Measurements from ENCODE around the gene LRRTM3.

The LRRTM3 gene

DNA sequence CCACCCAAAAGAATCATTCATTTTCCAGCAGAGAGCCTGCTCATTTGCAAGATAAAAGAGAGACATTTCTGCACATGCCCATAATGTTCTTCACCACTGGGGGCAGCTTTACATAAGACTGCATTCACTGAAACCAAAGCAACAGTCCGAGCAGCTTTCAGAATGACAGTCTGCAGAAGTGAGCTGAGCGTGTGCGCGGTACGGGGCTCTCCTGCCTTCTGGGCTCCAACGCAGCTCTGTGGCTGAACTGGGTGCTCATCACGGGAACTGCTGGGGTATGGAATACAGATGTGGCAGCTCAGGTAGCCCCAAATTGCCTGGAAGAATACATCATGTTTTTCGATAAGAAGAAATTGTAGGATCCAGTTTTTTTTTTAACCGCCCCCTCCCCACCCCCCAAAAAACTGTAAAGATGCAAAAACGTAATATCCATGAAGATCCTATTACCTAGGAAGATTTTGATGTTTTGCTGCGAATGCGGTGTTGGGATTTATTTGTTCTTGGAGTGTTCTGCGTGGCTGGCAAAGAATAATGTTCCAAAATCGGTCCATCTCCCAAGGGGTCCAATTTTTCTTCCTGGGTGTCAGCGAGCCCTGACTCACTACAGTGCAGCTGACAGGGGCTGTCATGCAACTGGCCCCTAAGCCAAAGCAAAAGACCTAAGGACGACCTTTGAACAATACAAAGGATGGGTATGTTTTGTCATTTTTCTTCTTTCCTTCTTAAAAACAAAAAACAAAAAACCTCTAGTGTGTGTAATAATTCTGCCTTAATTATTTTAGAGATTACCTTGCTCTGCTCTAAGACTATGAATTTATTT lies at the start of gene LRRTM3:
LRRTM3 (plus strand) TSS at position 141 of the 820 bp plus-strand sequence.
- DNase-seq, result peak; percentile 40

GRCh38 chr10:66877361-66877760 lies 48.5 kb upstream of the LRRTM3 start:
- DNase-seq, result no peak

- DNase-seq, result no peak
Measured at GRCh38 chr10:66880292-66880691, 45.5 kb upstream of the LRRTM3 start.

DNA sequence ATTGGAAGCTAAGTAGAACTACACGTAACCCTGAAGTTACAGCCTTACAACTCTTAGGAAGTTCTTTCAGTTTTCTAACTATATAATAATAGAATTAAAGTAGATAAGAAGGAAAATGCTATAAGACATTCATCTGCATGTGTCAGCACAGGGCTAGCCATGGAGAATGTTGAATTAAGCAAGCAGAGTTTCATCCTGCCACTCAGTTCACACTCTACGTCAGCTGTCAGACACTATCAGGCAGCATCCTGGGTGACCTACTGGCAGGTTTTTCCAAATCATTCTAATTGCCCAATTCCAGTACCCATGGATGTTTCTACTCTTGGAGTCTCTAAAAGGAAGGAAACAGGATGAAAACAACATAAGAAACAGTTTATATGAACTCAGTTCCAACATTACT lies 45.0 kb upstream of the LRRTM3 start:
- no peak for DNase-seq

GRCh38 chr10:66881814-66882213 lies 44.0 kb upstream of the LRRTM3 start:
- DNase-seq, result no peak

GRCh38 chr10:66882271-66882670 lies 43.6 kb upstream of the LRRTM3 start:
- DNase-seq, result no peak

- no peak for DNase-seq
Measured at GRCh38 chr10:66886848-66887247, 39.0 kb upstream of the LRRTM3 start.

GRCh38 chr10:66888237-66888636 lies 37.6 kb upstream of the LRRTM3 start:
- DNase-seq, result no peak

DNA sequence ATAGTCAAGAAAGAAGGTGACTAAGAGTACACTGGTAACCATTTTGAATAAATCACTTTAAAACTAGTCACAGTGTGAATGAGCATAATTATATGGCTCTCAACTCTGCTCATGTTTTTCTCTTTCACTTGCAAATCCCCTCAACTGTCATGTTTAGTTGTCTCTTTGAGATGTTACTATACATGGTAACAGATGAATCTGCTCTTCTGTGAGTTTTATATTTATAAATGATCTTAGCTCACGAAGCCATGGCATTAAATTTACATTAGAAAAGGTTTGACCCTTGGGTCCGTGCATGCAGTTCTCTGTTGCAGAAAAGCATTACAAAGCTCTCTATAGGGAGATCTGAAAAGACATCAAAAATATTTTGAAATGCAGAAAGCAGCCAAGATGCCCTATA lies 33.0 kb upstream of the LRRTM3 start:
- no peak for DNase-seq

DNA sequence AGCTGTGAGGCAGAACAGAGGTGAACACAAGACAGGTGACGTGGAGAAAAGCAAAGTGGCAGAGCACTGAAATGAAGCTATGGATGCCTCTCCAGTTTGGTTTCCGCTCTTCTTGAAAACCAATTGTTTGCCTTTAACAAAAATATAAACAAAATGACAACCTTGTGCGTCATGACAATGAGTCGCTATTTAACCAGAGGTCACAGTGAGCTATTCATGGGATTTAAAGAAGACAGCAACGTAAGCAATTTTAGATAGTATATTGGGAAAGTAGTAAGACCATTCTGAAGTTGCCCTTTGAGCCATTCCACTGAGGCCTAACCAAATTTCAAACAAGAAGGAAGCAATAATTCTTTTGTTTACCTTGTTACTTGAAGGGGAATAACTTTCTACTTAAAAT lies 15.2 kb upstream of the LRRTM3 start:
- DNase-seq, result no peak

DNA sequence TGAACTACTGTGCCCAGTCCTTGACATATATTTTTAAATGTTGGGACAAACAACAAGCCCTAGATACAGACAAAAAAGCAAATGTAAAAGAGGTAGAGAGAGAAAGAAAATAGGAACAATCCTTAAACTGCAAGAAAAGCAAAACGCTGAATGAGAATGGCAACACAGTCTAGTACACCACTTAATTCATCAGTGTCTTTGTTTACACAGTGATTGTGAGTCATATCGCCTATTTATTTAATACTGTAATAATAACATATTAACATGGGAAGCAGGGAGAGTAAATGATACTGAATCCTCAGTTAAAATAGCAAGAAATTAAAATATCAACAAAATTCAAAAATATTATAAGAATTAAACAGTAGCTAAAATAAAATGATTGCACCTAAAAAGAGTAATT lies 9.8 kb upstream of the LRRTM3 start:
- DNase-seq, result no peak

DNA sequence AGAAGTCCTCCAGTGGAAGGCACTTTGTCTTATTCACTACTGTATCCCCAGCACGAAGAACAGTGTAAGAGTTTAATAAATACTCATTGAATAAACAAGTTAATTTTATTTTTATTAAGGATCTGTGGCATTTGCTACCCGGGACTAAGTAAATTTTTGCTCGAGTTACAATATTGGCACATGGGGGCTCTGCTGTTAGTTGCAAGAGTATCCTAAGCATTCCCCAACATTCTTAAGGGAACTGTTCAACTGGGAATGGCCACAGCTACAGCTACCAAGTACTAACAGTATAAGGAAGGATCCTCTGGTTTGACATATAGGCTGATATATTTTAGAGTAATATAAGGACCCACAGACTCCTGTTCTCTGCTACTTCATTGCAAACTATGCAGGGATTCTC lies 8.7 kb upstream of the LRRTM3 start:
- no peak for DNase-seq

- DNase-seq, result no peak
Measured at GRCh38 chr10:66919248-66919647, 6.6 kb upstream of the LRRTM3 start.

DNA sequence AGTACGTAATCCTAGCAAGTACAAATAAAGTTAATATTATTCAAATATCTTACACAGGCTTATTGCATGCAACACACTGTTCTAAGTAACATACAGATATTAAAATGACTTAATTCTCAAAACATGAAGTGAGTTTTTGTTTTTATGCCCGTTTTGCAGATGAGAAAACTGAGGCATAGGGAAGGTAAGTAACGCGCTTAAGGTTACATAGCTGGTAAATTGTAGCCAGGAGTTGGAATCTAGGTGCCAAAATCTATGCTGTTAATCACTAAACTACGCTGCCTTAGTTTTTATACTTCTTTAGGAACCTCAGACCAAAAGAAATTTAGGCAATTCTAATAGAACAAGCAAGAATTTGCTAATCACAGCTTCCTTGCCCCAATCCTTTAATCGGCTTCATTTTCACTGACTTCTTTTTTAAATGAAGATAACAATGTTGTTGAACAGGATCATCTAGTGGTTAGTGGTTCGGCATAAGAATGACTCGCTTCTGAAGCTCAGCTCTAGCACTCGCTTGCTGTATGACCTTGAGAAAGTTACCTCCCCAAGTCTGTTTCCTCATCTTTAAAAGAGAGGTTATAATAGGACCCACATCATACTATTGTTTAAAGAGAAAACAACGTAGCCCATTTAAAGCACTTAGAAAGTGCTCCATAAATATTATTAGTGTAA lies 1.0 kb upstream of the LRRTM3 start:
- DNase-seq, result no peak

GRCh38 chr10:66925373-66925772 lies 463 bp upstream of the LRRTM3 start:
- no peak for DNase-seq

- no peak for DNase-seq
Measured at GRCh38 chr10:66926841-66927240, 1.0 kb downstream of the LRRTM3 start.

DNA sequence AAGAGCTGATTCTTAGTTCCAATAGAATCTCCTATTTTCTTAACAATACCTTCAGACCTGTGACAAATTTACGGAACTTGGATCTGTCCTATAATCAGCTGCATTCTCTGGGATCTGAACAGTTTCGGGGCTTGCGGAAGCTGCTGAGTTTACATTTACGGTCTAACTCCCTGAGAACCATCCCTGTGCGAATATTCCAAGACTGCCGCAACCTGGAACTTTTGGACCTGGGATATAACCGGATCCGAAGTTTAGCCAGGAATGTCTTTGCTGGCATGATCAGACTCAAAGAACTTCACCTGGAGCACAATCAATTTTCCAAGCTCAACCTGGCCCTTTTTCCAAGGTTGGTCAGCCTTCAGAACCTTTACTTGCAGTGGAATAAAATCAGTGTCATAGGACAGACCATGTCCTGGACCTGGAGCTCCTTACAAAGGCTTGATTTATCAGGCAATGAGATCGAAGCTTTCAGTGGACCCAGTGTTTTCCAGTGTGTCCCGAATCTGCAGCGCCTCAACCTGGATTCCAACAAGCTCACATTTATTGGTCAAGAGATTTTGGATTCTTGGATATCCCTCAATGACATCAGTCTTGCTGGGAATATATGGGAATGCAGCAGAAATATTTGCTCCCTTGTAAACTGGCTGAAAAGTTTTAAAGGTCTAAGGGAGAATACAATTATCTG lies 1.6 kb downstream of the LRRTM3 start:
- DNase-seq, result no peak

DNA sequence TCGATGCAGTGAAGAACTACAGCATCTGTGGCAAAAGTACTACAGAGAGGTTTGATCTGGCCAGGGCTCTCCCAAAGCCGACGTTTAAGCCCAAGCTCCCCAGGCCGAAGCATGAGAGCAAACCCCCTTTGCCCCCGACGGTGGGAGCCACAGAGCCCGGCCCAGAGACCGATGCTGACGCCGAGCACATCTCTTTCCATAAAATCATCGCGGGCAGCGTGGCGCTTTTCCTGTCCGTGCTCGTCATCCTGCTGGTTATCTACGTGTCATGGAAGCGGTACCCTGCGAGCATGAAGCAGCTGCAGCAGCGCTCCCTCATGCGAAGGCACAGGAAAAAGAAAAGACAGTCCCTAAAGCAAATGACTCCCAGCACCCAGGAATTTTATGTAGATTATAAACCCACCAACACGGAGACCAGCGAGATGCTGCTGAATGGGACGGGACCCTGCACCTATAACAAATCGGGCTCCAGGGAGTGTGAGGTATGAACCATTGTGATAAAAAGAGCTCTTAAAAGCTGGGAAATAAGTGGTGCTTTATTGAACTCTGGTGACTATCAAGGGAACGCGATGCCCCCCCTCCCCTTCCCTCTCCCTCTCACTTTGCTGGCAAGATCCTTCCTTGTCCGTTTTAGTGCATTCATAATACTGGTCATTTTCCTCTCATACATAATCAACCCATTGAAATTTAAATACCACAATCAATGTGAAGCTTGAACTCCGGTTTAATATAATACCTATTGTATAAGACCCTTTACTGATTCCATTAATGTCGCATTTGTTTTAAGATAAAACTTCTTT lies 2.3 kb downstream of the LRRTM3 start:
- no peak for DNase-seq

GRCh38 chr10:66928776-66929175 lies 2.9 kb downstream of the LRRTM3 start:
- no peak for DNase-seq

DNA sequence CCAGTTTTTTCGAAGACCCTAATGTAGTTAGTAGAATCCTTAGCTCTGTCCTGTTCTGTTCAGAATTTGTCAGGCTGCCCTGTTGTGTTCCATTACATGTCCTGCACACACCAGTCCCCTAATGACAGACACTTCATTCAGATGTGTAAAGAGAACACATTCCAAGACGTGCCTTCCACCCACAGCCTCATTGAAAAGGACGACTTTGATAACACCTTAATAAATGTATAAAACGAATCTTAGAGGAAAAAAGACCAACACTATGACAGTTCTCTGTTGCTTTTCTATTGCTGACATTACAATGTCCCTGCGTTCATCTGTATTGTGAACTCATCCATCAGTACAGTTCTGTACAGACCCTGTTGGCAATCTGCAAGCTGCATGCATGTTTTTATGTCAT lies 3.5 kb downstream of the LRRTM3 start:
- DNase-seq, result no peak

DNA sequence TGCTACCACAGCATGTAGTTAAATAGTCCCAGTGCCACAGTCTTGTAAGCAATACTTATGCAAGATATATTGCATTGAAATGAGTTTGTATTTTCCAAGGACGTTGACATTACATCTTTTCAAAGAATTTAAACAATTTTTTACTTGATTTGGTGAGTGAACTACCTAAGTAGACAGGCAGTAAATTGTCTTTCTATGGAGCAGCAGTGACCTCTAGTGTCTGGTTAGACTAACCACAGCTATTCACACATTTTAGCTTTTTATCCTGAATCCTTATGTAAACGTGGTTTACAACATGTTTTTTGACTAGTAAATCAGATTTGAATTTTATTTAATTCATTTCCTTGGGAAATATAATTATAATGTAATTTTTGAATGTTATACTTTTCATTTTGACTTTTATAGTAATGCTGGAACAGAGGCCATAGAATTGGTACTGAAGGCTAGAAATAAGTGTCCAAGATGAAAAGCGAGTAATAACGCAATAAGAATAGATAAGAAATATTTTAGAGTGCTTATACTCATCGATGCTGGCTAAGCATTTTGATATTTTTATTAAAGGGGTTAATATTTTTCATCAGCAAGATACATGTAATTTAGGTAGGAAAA lies 5.6 kb downstream of the LRRTM3 start:
- no peak for DNase-seq

- DNase-seq, result no peak
Measured at GRCh38 chr10:66931949-66932343, 6.1 kb downstream of the LRRTM3 start.

DNA sequence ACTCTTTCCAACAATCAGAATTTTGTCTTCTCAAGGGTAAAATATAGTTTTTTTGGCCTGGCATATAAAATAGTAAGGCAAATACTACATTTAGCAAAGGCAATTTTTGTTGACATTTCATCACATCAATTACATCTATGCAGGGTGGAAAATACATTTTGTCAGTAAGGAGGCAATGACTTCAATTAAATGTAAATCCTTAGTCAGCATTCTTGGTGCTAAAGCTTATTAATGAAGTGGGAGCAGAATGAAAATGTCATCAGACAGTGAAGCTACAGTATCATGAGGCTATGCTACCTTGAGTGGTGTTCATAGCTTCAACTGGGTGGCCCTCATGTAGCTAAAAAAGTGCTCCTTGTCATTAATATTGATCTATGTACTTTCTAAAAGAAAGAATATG lies 8.9 kb downstream of the LRRTM3 start:
- DNase-seq, result no peak
